ENCODE measurements around the gene KIF18B. TPM values are rescaled to one million over a fixed set of nuclear protein-coding genes. Genes with fewer than 3 reads are reported as not detected.

Gene KIF18B
- total and polyA plus RNA-seq, 2 of the 13 experiments (the other 11 are each of a cell fraction or from before 2014, with no cell fraction given): 15.2 to 15.3 TPM

GRCh38 chr17:44904001-44904984, 43.3 kb downstream of the KIF18B start (continued):
- no peak for TF ChIP-seq RBAK (CRISPR knock-in tag; IDR thresholded peaks at IDR 0.05)
- TF ChIP-seq HIC2 (CRISPR knock-in tag; IDR thresholded peaks at IDR 0.05; ENCODE audit: low read depth): no peak
- TF ChIP-seq ZNF234 (CRISPR knock-in tag; conservative IDR thresholded peaks at IDR 0.05): no peak

- no peak overlapping the region for H3K4me3 ChIP-seq (replicated peaks in 1 of 3; ENCODE audit: insufficient read depth in 1 of 3, low read depth in 2 of 3, low read length in 3 of 3)
- no peaks in the 10 kb centered on the region for H3K9me3 ChIP-seq (ENCODE audit: low read length)
- H3K27ac ChIP-seq (ENCODE audit: extremely low read length, insufficient read depth, low read length): no peak overlapping the region
- in situ Hi-C loops (cut with HindIII; ENCODE audit: extremely low pct_ligation_motif_present, low pct_unique_long_range_greater_than_20kb) (no loop called here), intact Hi-C loops (cut with micrococcal nuclease; ENCODE audit: unreplicated experiment) (loop anchor here (10.0 kb wide), 1 partner anchor 192 kb away; no protein-coding TSS in a partner anchor)
- no peak overlapping the region for H3K4me2 ChIP-seq (ENCODE audit: low read depth, low read length)
- no peak for FAIRE-seq
- CTCF ChIA-PET (ENCODE audit: low intra/inter-chr PET ratio, low total read pairs): no interaction called here
- H3K27me3 ChIP-seq (ENCODE audit: control insufficient read depth in 1 of 2, insufficient read depth in 2 of 2, low read length in 2 of 2): peaks cover 3 to 16% of the 10 kb centered on the region in 2 experiments; a peak in 2 of 5 replicates
- no peak overlapping the region for H2AFZ ChIP-seq (ENCODE audit: low read length)
- POLR2A ChIA-PET: interaction anchor here (1.2 kb wide), 1 partner anchor 8 kb away, joined by 3 read pairs; no protein-coding TSS in a partner anchor
- H4K20me1 ChIP-seq (ENCODE audit: insufficient read depth, low read length): no peaks in the 10 kb centered on the region; the same call in 1 of the 2 replicates
- ATAC-seq: no peak
- peaks cover 51% of the 10 kb centered on the region for H3K4me1 ChIP-seq (ENCODE audit: insufficient read depth, low read length)
- BruUV-seq (replicated peaks): no TSS peak
- DNase-seq (ENCODE audit: low spot score): no peak
- TF ChIP-seq ETV6 (CRISPR knock-in tag; conservative IDR thresholded peaks at IDR 0.05) (no peak), ZBTB26 (CRISPR knock-in tag; IDR thresholded peaks at IDR 0.05; ENCODE audit: borderline replicate concordance) (peak; percentile 89)
- H3K9ac ChIP-seq (ENCODE audit: insufficient read depth, low read depth, low read length): no peak overlapping the region
- 38% methylated on average over 8 of the region's 8 CpGs for WGBS (ENCODE audit: low lambda C conversion rate)
- no peaks in the 10 kb centered on the region for H3K36me3 ChIP-seq (replicated peaks in 1 of 2; ENCODE audit: control insufficient read depth in 1 of 2, insufficient read depth in 2 of 2, low read length in 2 of 2)
- peaks cover 10% of the 10 kb centered on the region for H3K79me2 ChIP-seq (ENCODE audit: insufficient read depth, low read length)
These were observed 44.4 kb downstream of the KIF18B start for GRCh38 chr17:44903012-44903685.
